Activated naive CD4-positive, alpha-beta T cell treated with anti-CD3 and anti-CD28 coated beads, Interleukin-2, amount 50 U/mL, for 16 hours (primary cell): ENCODE measurements around the gene C16orf74.
A peak's percentile ranks its signal among the peaks of the same experiment; 100 is the strongest.

ENCODE experiments used
- DNase-seq: peaks from one replicate; pipeline ENCODE4 v3.0.0-alpha.2; 2020

C16orf74 gene

GRCh38 chr16:85750827-85751697 is at the start of gene C16orf74:
Gene C16orf74, minus strand, starts transcription at chr16:85751096. Its CDS starts 15,879 bp downstream, at chr16:85735217.
- DNase-seq, result no peak

- DNase-seq, result peak; percentile 64
Measured at GRCh38 chr16:85800321-85800669, 49.4 kb upstream of the C16orf74 start.

GRCh38 chr16:85799497-85800320 is 48.8 kb upstream of the C16orf74 start, which contains the start of the genes COX4I1 and EMC8:
Gene COX4I1, plus strand, starts transcription at chr16:85799695. Its CDS starts 1,511 bp downstream, at chr16:85801206.
Gene EMC8, minus strand, starts transcription at chr16:85799544. Its CDS starts 249 bp downstream, at chr16:85799295.
- peak; percentile 94 for DNase-seq

GRCh38 chr16:85798901-85799496 is 48.1 kb upstream of the C16orf74 start:
- peak; percentile 50 for DNase-seq

GRCh38 chr16:85798283-85798776 is 47.4 kb upstream of the C16orf74 start:
- DNase-seq, result no peak

GRCh38 chr16:85796599-85796998 is 45.7 kb upstream of the C16orf74 start:
- DNase-seq, result no peak

- DNase-seq, result no peak
Measured at GRCh38 chr16:85796152-85796551, 45.3 kb upstream of the C16orf74 start.

GRCh38 chr16:85794696-85795095 is 43.8 kb upstream of the C16orf74 start:
- DNase-seq, result no peak

- DNase-seq, result no peak
Measured at GRCh38 chr16:85793662-85794298, 42.9 kb upstream of the C16orf74 start.

- DNase-seq, result no peak
Measured at GRCh38 chr16:85789773-85790172, 38.9 kb upstream of the C16orf74 start.

- no peak for DNase-seq
Measured at GRCh38 chr16:85788819-85789218, 37.9 kb upstream of the C16orf74 start.

GRCh38 chr16:85785927-85786326 is 35.0 kb upstream of the C16orf74 start:
- DNase-seq, result no peak

- no peak for DNase-seq
Measured at GRCh38 chr16:85784813-85785212, 33.9 kb upstream of the C16orf74 start.

- no peak for DNase-seq
Measured at GRCh38 chr16:85783441-85783840, 32.5 kb upstream of the C16orf74 start.

GRCh38 chr16:85782451-85782850 is 31.6 kb upstream of the C16orf74 start:
- no peak for DNase-seq

GRCh38 chr16:85781695-85782370 is 30.9 kb upstream of the C16orf74 start:
- DNase-seq, result no peak

- no peak for DNase-seq
Measured at GRCh38 chr16:85781156-85781555, 30.3 kb upstream of the C16orf74 start.

GRCh38 chr16:85780281-85780680 is 29.4 kb upstream of the C16orf74 start:
- no peak for DNase-seq

GRCh38 chr16:85778873-85779272 is 28.0 kb upstream of the C16orf74 start:
- no peak for DNase-seq

GRCh38 chr16:85777583-85778310 is 26.9 kb upstream of the C16orf74 start:
- no peak for DNase-seq

- DNase-seq, result no peak
Measured at GRCh38 chr16:85774811-85775210, 23.9 kb upstream of the C16orf74 start.
